HepG2 (cell line): ENCODE data around the gene CDKN1A. TPM values are rescaled to one million over a fixed set of nuclear protein-coding genes. Genes with fewer than 3 reads are reported as not detected.

Experiments used
- EEA1 ChIP-seq: sonication (generic); formaldehyde crosslinking; IDR thresholded peaks from 2 replicates; pipeline ENCODE4 v1.5.1; 2020; ENCODE audit warnings: mild to moderate bottlenecking, missing genetic modification reagents, borderline replicate concordance
- FOSL2 ChIP-seq: sonication (generic); formaldehyde crosslinking; IDR thresholded peaks from 2 replicates; pipeline ENCODE4 v1.4.0; 2020; ENCODE audit warnings: missing genetic modification reagents
- KDM6A ChIP-seq: IDR thresholded peaks from 2 replicates; pipeline ENCODE4 v1.6.1; 2016; ENCODE audit warnings: low read depth
- MYNN ChIP-seq: sonication (generic); formaldehyde crosslinking; IDR thresholded peaks from 2 replicates; pipeline ENCODE4 v1.4.0; 2020; ENCODE audit warnings: mild to moderate bottlenecking, low read depth, missing genetic modification reagents
- MZF1 ChIP-seq: sonication (generic); formaldehyde crosslinking; IDR thresholded peaks from 2 replicates; pipeline ENCODE4 v1.8.1; 2023; ENCODE audit warnings: mild to moderate bottlenecking, missing genetic modification reagents, borderline replicate concordance
- RBFOX2 ChIP-seq: fragments of 200-400 bp; formaldehyde crosslinking; IDR thresholded peaks from 2 replicates; pipeline ENCODE4 v1.6.1; 2017; ENCODE audit warnings: low read depth, mild to moderate bottlenecking, low read length
- REPIN1 ChIP-seq: sonication (generic); formaldehyde crosslinking; IDR thresholded peaks from 2 replicates; pipeline ENCODE4 v1.8.0; 2022; ENCODE audit warnings: missing genetic modification reagents, low read depth, mild to moderate bottlenecking, borderline replicate concordance
- SMAD3 ChIP-seq: sonication (generic); formaldehyde crosslinking; IDR thresholded peaks from 2 replicates; pipeline ENCODE4 v1.4.0; 2020; ENCODE audit warnings: missing genetic modification reagents
- SOX6 ChIP-seq, 2 experiments: fragments of 450-650 bp in 1 of 2; sonication (generic) in 1 of 2; formaldehyde crosslinking in 1 of 2; IDR thresholded peaks; 2 replicates each; pipeline versions ENCODE4 v1.4.0 to v1.6.1; 2017 to 2020; ENCODE audit warnings: antibody characterized with exemption in 1 of 2, mild to moderate bottlenecking in 1 of 2, missing genetic modification reagents in 1 of 2
- ZFP36L1 ChIP-seq: sonication (generic); formaldehyde crosslinking; IDR thresholded peaks from 2 replicates; pipeline ENCODE4 v1.8.0; 2022; ENCODE audit warnings: mild to moderate bottlenecking, missing genetic modification reagents, moderate library complexity
- ZFP82 ChIP-seq: sonication (generic); formaldehyde crosslinking; IDR thresholded peaks from 2 replicates; pipeline ENCODE4 v1.5.1; 2020; ENCODE audit warnings: mild to moderate bottlenecking, missing genetic modification reagents, borderline replicate concordance
- ZNF263 ChIP-seq: sonication (generic); formaldehyde crosslinking; IDR thresholded peaks from 2 replicates; pipeline ENCODE4 v1.4.0; 2020; ENCODE audit warnings: missing genetic modification reagents
- ZNF292 ChIP-seq: sonication (generic); formaldehyde crosslinking; IDR thresholded peaks from 2 replicates; pipeline ENCODE4 v1.8.1; 2022; ENCODE audit warnings: mild to moderate bottlenecking, low read depth, missing genetic modification reagents, borderline replicate concordance
- ZNF430 ChIP-seq: sonication (generic); formaldehyde crosslinking; IDR thresholded peaks from 2 replicates; pipeline ENCODE4 v1.9.0; 2021; ENCODE audit warnings: mild to moderate bottlenecking, missing genetic modification reagents
- ZNF569 ChIP-seq: sonication (generic); formaldehyde crosslinking; IDR thresholded peaks from 2 replicates; pipeline ENCODE4 v1.5.0; 2020; ENCODE audit warnings: mild to moderate bottlenecking, missing genetic modification reagents, moderate library complexity, borderline replicate concordance
- ZNF768 ChIP-seq: sonication (generic); formaldehyde crosslinking; IDR thresholded peaks from 2 replicates; pipeline ENCODE4 v1.4.0; 2020; ENCODE audit warnings: missing genetic modification reagents
- polyA plus RNA-seq, 8 experiments: library from polyadenylated mRNA; depleted of rRNA in 3 of 8; stranded (reverse) in 7 of 8; unstranded in 1 of 8; fragments of >200 nt; fragmentation: Illumina TruSeq in 4 of 8; extraction: Trizol in 4 of 8; gene quantifications; 2 replicates each; pipeline versions ENCODE4 v1.2.1 to v1.2.3, GENCODE V29; 2011 to 2016; ENCODE audit warnings: low read depth in 4 of 8, missing spikeins in 1 of 8, mixed read lengths in 1 of 8; ENCODE audit not compliant: insufficient read depth in 1 of 8
- total RNA-seq, 5 experiments: library from RNA; depleted of rRNA; stranded (reverse); fragments of >200 nt; fragmentation: Illumina TruSeq; extraction: Trizol; gene quantifications; 2 replicates each; pipeline ENCODE4 v1.2.3, GENCODE V29; 2016; ENCODE audit warnings: low read depth in 1 of 5
- TF ChIP-seq, protein P1 (sequence below): sonication (generic); formaldehyde crosslinking; IDR thresholded peaks from 2 replicates; pipeline ENCODE4 v1.4.0; 2020; ENCODE audit warnings: missing genetic modification reagents, borderline replicate concordance
- TF ChIP-seq, protein P2 (sequence below): sonication (generic); formaldehyde crosslinking; IDR thresholded peaks from 2 replicates; pipeline ENCODE4 v1.5.0; 2020; ENCODE audit warnings: missing genetic modification reagents
- TF ChIP-seq, protein P3 (sequence below): fragments of 450-650 bp; IDR thresholded peaks from 2 replicates; pipeline ENCODE4 v1.6.1; 2017
- TF ChIP-seq, protein P4 (sequence below), 2 experiments: sonication (generic) in 1 of 2; formaldehyde crosslinking in 1 of 2; IDR thresholded peaks; 2 replicates each; pipeline versions ENCODE4 v1.4.0 to v1.6.1; 2018 to 2020; ENCODE audit warnings: missing genetic modification reagents in 2 of 2, borderline replicate concordance in 1 of 2, low read depth in 1 of 2, mild to moderate bottlenecking in 1 of 2, missing biosample characterization in 1 of 2

Gene CDKN1A
- total and polyA plus RNA-seq, 2 of the 13 experiments (the other 11 are each of a cell fraction or from before 2014, with no cell fraction given): 60.7 to 92.1 TPM

DNA sequence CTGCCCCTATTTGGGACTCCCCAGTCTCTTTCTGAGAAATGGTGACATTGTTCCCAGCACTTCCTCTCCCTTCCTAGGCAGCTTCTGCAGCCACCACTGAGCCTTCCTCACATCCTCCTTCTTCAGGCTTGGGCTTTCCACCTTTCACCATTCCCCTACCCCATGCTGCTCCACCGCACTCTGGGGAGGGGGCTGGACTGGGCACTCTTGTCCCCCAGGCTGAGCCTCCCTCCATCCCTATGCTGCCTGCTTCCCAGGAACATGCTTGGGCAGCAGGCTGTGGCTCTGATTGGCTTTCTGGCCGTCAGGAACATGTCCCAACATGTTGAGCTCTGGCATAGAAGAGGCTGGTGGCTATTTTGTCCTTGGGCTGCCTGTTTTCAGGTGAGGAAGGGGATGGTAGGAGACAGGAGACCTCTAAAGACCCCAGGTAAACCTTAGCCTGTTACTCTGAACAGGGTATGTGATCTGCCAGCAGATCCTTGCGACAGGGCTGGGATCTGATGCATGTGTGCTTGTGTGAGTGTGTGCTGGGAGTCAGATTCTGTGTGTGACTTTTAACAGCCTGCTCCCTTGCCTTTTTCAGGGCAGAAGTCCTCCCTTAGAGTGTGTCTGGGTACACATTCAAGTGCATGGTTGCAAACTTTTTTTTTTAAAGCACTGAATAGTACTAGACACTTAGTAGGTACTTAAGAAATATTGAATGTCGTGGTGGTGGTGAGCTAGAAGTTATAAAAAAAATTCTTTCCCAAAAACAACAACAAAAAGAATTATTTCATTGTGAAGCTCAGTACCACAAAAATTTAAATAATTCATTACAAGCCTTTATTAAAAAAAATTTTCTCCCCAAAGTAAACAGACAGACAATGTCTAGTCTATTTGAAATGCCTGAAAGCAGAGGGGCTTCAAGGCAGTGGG lies 2.1 kb upstream of the CDKN1A start (continued):
- TF ChIP-seq REPIN1 (CRISPR knock-in tag) (peak; percentile 69; the same call in 1 of the 2 replicates), ZNF263 (peak; percentile 48), ZFP36L1 (CRISPR knock-in tag) (0 out of 2 replicates have a peak, but pooled peaks have one; percentile 3), MYNN (CRISPR knock-in tag) (peak; percentile 26; the same call in 1 of the 2 replicates), ZNF292 (CRISPR knock-in tag) (peak; percentile 88; the same call in 1 of the 2 replicates), EEA1 (CRISPR knock-in tag) (peak; percentile 70; the same call in 1 of the 2 replicates), SOX6 (IDR thresholded peaks at IDR 0.05) (no peak), SOX6 (CRISPR knock-in tag; IDR thresholded peaks at IDR 0.05) (peak; percentile 46; the same call in 1 of the 2 replicates), ZNF768 (peak; percentile 66), FOSL2 (CRISPR knock-in tag) (peak; percentile 58; the same call in 1 of the 2 replicates), ZNF430 (CRISPR knock-in tag) (peak; percentile 19; the same call in 1 of the 2 replicates), MZF1 (CRISPR knock-in tag) (0 out of 2 replicates have a peak, but pooled peaks have one; percentile 11), ZFP82 (no peak), KDM6A (0 out of 2 replicates have a peak, but pooled peaks have one; percentile 37), RBFOX2 (peak; percentile 17; the same call in 1 of the 2 replicates), ZNF569 (CRISPR knock-in tag) (no peak), SMAD3 (CRISPR knock-in tag) (peak; percentile 61)
- TF ChIP-seq, protein P1, sequence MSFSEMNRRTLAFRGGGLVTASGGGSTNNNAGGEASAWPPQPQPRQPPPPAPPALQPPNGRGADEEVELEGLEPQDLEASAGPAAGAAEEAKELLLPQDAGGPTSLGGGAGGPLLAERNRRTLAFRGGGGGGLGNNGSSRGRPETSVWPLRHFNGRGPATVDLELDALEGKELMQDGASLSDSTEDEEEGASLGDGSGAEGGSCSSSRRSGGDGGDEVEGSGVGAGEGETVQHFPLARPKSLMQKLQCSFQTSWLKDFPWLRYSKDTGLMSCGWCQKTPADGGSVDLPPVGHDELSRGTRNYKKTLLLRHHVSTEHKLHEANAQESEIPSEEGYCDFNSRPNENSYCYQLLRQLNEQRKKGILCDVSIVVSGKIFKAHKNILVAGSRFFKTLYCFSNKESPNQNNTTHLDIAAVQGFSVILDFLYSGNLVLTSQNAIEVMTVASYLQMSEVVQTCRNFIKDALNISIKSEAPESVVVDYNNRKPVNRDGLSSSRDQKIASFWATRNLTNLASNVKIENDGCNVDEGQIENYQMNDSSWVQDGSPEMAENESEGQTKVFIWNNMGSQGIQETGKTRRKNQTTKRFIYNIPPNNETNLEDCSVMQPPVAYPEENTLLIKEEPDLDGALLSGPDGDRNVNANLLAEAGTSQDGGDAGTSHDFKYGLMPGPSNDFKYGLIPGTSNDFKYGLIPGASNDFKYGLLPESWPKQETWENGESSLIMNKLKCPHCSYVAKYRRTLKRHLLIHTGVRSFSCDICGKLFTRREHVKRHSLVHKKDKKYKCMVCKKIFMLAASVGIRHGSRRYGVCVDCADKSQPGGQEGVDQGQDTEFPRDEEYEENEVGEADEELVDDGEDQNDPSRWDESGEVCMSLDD (CRISPR knock-in tag): no peak
- TF ChIP-seq, protein P2, sequence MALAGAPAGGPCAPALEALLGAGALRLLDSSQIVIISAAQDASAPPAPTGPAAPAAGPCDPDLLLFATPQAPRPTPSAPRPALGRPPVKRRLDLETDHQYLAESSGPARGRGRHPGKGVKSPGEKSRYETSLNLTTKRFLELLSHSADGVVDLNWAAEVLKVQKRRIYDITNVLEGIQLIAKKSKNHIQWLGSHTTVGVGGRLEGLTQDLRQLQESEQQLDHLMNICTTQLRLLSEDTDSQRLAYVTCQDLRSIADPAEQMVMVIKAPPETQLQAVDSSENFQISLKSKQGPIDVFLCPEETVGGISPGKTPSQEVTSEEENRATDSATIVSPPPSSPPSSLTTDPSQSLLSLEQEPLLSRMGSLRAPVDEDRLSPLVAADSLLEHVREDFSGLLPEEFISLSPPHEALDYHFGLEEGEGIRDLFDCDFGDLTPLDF (CRISPR knock-in tag): 0 out of 2 replicates have a peak, but pooled peaks have one; percentile 22
- TF ChIP-seq, protein P3, sequence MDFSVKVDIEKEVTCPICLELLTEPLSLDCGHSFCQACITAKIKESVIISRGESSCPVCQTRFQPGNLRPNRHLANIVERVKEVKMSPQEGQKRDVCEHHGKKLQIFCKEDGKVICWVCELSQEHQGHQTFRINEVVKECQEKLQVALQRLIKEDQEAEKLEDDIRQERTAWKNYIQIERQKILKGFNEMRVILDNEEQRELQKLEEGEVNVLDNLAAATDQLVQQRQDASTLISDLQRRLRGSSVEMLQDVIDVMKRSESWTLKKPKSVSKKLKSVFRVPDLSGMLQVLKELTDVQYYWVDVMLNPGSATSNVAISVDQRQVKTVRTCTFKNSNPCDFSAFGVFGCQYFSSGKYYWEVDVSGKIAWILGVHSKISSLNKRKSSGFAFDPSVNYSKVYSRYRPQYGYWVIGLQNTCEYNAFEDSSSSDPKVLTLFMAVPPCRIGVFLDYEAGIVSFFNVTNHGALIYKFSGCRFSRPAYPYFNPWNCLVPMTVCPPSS: no peak
- TF ChIP-seq, protein P4, sequence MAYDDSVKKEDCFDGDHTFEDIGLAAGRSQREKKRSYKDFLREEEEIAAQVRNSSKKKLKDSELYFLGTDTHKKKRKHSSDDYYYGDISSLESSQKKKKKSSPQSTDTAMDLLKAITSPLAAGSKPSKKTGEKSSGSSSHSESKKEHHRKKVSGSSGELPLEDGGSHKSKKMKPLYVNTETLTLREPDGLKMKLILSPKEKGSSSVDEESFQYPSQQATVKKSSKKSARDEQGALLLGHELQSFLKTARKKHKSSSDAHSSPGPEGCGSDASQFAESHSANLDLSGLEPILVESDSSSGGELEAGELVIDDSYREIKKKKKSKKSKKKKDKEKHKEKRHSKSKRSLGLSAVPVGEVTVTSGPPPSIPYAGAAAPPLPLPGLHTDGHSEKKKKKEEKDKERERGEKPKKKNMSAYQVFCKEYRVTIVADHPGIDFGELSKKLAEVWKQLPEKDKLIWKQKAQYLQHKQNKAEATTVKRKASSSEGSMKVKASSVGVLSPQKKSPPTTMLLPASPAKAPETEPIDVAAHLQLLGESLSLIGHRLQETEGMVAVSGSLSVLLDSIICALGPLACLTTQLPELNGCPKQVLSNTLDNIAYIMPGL (CRISPR knock-in tag; IDR thresholded peaks at IDR 0.05; ENCODE audit: borderline replicate concordance in 1 of 2, low read depth in 1 of 2): peak in 1 of 2 experiments; percentile 42; a peak in 1 of 4 replicates
